Neural progenitor cell (in vitro differentiated cells): ENCODE data around the gene TYMS. TPM values are rescaled to one million over a fixed set of nuclear protein-coding genes. Genes with fewer than 3 reads are reported as not detected.

ENCODE experiments used
- DNase-seq: peaks from one replicate; pipeline ENCODE4 v3.0.0-alpha.2; 2016; ENCODE audit warnings: low spot score
- H2AFZ ChIP-seq: fragments of 200-600 bp; sonication (generic); replicated peaks from 2 replicates; pipeline ENCODE4 v1.6.1; 2016; ENCODE audit warnings: antibody characterized with exemption
- H3F3A ChIP-seq: fragments of 200-600 bp; sonication (generic); 2 replicates; pipeline ENCODE4 v1.6.1; 2016; ENCODE audit warnings: antibody characterized with exemption, low read depth
- H3K27ac ChIP-seq: fragments of 200-600 bp; sonication (generic); 2 replicates; pipeline ENCODE4 v1.5.1; 2016; ENCODE audit warnings: mild to moderate bottlenecking
- H3K27me3 ChIP-seq: fragments of 200-600 bp; sonication (generic); 2 replicates; pipeline ENCODE4 v1.6.1; 2016; ENCODE audit warnings: mild to moderate bottlenecking, moderate library complexity
- H3K36me3 ChIP-seq: fragments of 200-600 bp; sonication (generic); 2 replicates; pipeline ENCODE4 v1.5.1; 2016
- H3K4me1 ChIP-seq: fragments of 200-600 bp; sonication (generic); 2 replicates; pipeline ENCODE4 v1.6.1; 2016; ENCODE audit warnings: mixed run types
- H3K4me2 ChIP-seq: fragments of 200-600 bp; sonication (generic); 2 replicates; pipeline ENCODE4 v1.6.1; 2016
- H3K4me3 ChIP-seq: fragments of 200-600 bp; sonication (generic); 2 replicates; pipeline ENCODE4 v1.5.1; 2016
- H3K79me2 ChIP-seq: fragments of 200-600 bp; sonication (generic); 2 replicates; pipeline ENCODE4 v1.6.1; 2016; ENCODE audit warnings: low read depth
- H3K9ac ChIP-seq: fragments of 200-600 bp; sonication (generic); 2 replicates; pipeline ENCODE4 v1.6.1; 2016
- H3K9me3 ChIP-seq: fragments of 200-600 bp; sonication (generic); 2 replicates; pipeline ENCODE4 v1.5.1; 2016; ENCODE audit warnings: low read depth
- H4K20me1 ChIP-seq: fragments of 200-600 bp; sonication (generic); 2 replicates; pipeline ENCODE4 v1.6.1; 2016; ENCODE audit warnings: low read depth
- H3K27ac Mint-ChIP-seq: 3 replicates; pipeline ENCODE4 v1.8.0; 2021; ENCODE audit warnings: mixed read lengths
- H3K27me3 Mint-ChIP-seq: 2 replicates; pipeline ENCODE4 v1.8.0; 2022; ENCODE audit warnings: low read depth, mild to moderate bottlenecking, inconsistent platforms, moderate library complexity, mixed read lengths; ENCODE audit not compliant: insufficient read depth
- H3K36me3 Mint-ChIP-seq: 3 replicates; pipeline ENCODE4 v1.8.0; 2021; ENCODE audit warnings: mixed read lengths
- H3K4me1 Mint-ChIP-seq: 3 replicates; pipeline ENCODE4 v1.8.0; 2021; ENCODE audit warnings: mixed read lengths
- H3K4me3 Mint-ChIP-seq: 3 replicates; pipeline ENCODE4 v1.8.0; 2021; ENCODE audit warnings: mild to moderate bottlenecking, moderate library complexity, mixed read lengths
- H3K9me3 Mint-ChIP-seq: 3 replicates; pipeline ENCODE4 v1.8.0; 2020; ENCODE audit warnings: mixed read lengths
- CTCF ChIP-seq: fragments of 200-600 bp; sonication (generic); IDR thresholded peaks from 2 replicates; pipeline ENCODE4 v1.5.1; 2017; ENCODE audit warnings: antibody characterized with exemption, mild to moderate bottlenecking
- EZH2 ChIP-seq: fragments of 200-600 bp; sonication (generic); IDR thresholded peaks from 2 replicates; pipeline ENCODE4 v1.6.1; 2017; ENCODE audit warnings: antibody characterized with exemption, mild to moderate bottlenecking, moderate library complexity
- EZH2phosphoT487 ChIP-seq: fragments of 200-600 bp; sonication (generic); IDR thresholded peaks from 2 replicates; pipeline ENCODE4 v1.6.1; 2017; ENCODE audit warnings: antibody characterized with exemption
- total RNA-seq: library from RNA; depleted of rRNA; stranded (reverse); fragments of >200 nt; gene quantifications from 2 replicates; pipeline ENCODE4 v1.2.3, GENCODE V29; 2015; ENCODE audit warnings: low replicate concordance

Gene TYMS
- total RNA-seq, 1 donor from 2014 or later, result 86.9 TPM

DNA sequence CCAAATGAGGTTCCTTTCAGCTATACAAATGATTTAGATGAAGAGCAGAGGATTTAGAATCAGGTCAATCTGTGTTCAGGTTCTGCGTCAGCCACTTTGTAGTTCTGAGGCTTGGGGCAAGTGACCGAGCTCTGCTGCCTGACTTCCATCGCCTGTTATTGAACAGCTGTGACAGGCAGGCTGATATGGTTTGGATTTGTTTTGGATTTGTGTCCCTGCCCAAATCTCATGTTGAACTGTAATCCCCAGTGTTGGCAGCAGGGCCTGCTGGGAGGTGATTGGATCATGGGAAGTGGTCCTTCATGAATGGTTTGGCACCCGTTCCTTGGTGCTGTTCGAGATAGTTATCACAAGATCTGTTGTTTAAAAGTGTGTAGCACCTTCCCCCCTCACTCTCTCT is 18.6 kb downstream of the TYMS start:
- no peak for DNase-seq
- Mint-ChIP-seq H3K4me1 (no peaks in the 10 kb centered on the region), H3K27ac (no peak overlapping the region), H3K9me3 (no peaks in the 10 kb centered on the region), H3K4me3 (no peak overlapping the region), H3K36me3 (peaks cover 17% of the 10 kb centered on the region), H3K27me3 (no peaks in the 10 kb centered on the region)
- Histone ChIP-seq H3K4me3 (no peak overlapping the region), H3F3A (no peaks in the 10 kb centered on the region), H3K4me2 (no peak overlapping the region), H3K9me3 (no peaks in the 10 kb centered on the region), H3K36me3 (peaks cover 20% of the 10 kb centered on the region), H2AFZ (no peak overlapping the region), H3K4me1 (no peaks in the 10 kb centered on the region), H3K79me2 (no peaks in the 10 kb centered on the region), H3K27ac (no peak overlapping the region), H4K20me1 (peaks cover 24% of the 10 kb centered on the region), H3K9ac (no peak overlapping the region), H3K27me3 (no peaks in the 10 kb centered on the region)
- TF ChIP-seq EZH2 (no peak), EZH2phosphoT487 (no peak), CTCF (no peak)

- H3K27me3 Mint-ChIP-seq, result peaks cover 3% of the 10 kb centered on the region
These were observed 19.3 kb downstream of the TYMS start for GRCh38 chr18:676736-677135.

DNA sequence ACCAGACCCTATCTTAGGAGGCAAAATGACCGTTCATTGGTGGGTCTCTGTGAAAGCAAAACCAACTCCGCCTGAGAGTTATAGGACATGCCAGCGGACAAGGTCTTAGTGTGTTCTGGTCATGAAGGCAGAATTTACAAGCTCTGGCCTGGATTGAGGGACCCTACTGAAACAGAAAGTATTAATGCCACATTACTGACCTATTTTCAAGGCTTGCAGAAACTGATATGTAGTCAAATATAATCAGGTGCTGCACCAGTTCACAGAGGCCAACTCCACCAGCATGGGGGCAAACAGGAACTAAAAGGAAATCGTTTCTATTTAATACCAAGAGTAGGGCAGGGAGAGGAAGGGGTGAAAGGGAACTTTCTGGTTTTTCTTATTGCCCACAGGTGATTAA is 19.7 kb downstream of the TYMS start:
- Histone ChIP-seq H3K9me3 (no peaks in the 10 kb centered on the region), H3K4me2 (no peak overlapping the region), H3K9ac (no peak overlapping the region), H3K79me2 (no peaks in the 10 kb centered on the region), H2AFZ (no peak overlapping the region), H3K4me1 (no peaks in the 10 kb centered on the region), H3K27me3 (no peaks in the 10 kb centered on the region), H3K27ac (no peak overlapping the region), H3F3A (no peaks in the 10 kb centered on the region), H3K4me3 (no peak overlapping the region), H3K36me3 (peaks cover 12% of the 10 kb centered on the region), H4K20me1 (peaks cover 24% of the 10 kb centered on the region)
- Mint-ChIP-seq H3K4me3 (no peak overlapping the region), H3K27me3 (peaks cover 5% of the 10 kb centered on the region), H3K36me3 (peaks cover 17% of the 10 kb centered on the region), H3K4me1 (no peaks in the 10 kb centered on the region), H3K27ac (no peak overlapping the region), H3K9me3 (no peaks in the 10 kb centered on the region)
- TF ChIP-seq EZH2phosphoT487 (no peak), CTCF (no peak), EZH2 (no peak)
- no peak for DNase-seq

More at GRCh38 chr18:676736-677135, 19.3 kb downstream of the TYMS start:
- DNase-seq, result no peak
- Mint-ChIP-seq H3K36me3 (peaks cover 16% of the 10 kb centered on the region), H3K9me3 (no peaks in the 10 kb centered on the region), H3K4me1 (no peaks in the 10 kb centered on the region), H3K4me3 (no peak overlapping the region), H3K27ac (no peak overlapping the region)
- Histone ChIP-seq H3K4me2 (no peak overlapping the region), H3F3A (no peaks in the 10 kb centered on the region), H3K79me2 (no peaks in the 10 kb centered on the region), H3K4me3 (no peak overlapping the region), H3K27me3 (no peaks in the 10 kb centered on the region), H3K4me1 (no peaks in the 10 kb centered on the region), H3K9me3 (no peaks in the 10 kb centered on the region), H3K27ac (no peak overlapping the region), H3K9ac (no peak overlapping the region), H2AFZ (no peak overlapping the region), H4K20me1 (peaks cover 24% of the 10 kb centered on the region), H3K36me3 (peaks cover 15% of the 10 kb centered on the region)
- TF ChIP-seq EZH2phosphoT487, result no peak
- no peak for TF ChIP-seq EZH2

DNA sequence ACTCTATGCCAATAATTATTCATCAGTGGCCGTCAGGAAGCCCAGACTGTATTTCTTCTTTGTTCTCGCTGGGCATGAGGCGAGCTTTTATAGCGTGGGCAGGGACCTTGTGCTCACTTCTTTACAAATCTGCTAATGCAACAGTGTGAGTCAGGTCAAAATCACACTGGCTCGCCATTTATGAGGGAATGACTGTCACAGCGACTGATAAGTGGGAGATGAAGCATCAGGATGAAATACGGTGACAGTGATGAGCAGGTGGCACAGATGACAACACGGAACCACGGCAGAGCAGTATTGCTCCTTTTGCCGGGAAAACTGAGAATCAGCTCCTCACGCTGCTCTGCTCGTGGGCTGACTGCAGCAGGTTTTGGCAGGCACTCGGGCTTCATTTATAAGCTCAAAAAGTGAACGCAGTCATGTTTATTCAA is 20.5 kb downstream of the TYMS start:
- H3K27me3 ChIP-seq, result peaks cover 3% of the 10 kb centered on the region
- H3K4me2 ChIP-seq, result no peak overlapping the region
- H3K9me3 Mint-ChIP-seq, result no peaks in the 10 kb centered on the region
- no peak overlapping the region for H3K27ac ChIP-seq
- no peaks in the 10 kb centered on the region for H3K4me1 ChIP-seq
- H3K79me2 ChIP-seq, result no peaks in the 10 kb centered on the region
- TF ChIP-seq EZH2phosphoT487 (no peak), CTCF (no peak), EZH2 (no peak)
- peaks cover 5% of the 10 kb centered on the region for H3K27me3 Mint-ChIP-seq
- no peaks in the 10 kb centered on the region for H3F3A ChIP-seq
- peaks cover 15% of the 10 kb centered on the region for H3K36me3 Mint-ChIP-seq
- H3K9me3 ChIP-seq, result no peaks in the 10 kb centered on the region
- no peak overlapping the region for H3K4me3 Mint-ChIP-seq
- no peak overlapping the region for H2AFZ ChIP-seq
- no peak for DNase-seq
- H3K9ac ChIP-seq, result no peak overlapping the region
- H3K27ac Mint-ChIP-seq, result no peak overlapping the region
- H3K4me3 ChIP-seq, result no peak overlapping the region
- H4K20me1 ChIP-seq, result peaks cover 27% of the 10 kb centered on the region
- H3K4me1 Mint-ChIP-seq, result no peaks in the 10 kb centered on the region
- peaks cover 5% of the 10 kb centered on the region for H3K36me3 ChIP-seq
